NCI-H2107 treated with DMSO at 0.1 percent for 48 hours (cell line): ENCODE measurements around the gene MAN1A2.

Experiments
- DNase-seq: peaks from one replicate; lab custom pipeline; 2025; ENCODE audit not compliant: unreplicated experiment; lab: John Stamatoyannopoulos, UW

The MAN1A2 gene

GRCh38 chr1:117359561-117360289 lies 7.5 kb upstream of the MAN1A2 start:
- DNase-seq: no peak

DNA sequence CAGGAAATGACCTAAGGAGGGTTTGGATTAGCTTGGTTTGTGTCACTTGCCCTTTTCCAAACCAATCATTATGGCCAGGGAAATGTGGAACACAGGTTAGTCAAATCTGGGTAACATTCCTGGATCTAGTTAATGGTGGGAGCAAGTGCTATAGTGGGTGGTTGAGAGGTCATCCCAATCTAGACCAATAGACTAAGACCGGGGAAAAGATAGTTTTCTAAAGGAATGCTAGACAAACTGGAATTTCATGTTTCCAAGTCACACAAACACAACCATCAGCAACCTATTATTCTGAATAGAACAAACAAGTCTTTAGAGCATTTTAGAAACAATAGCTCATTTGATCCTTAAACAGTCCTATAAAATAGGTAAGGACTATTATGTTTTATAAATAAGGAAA lies 4.3 kb upstream of the MAN1A2 start:
- DNase-seq: no peak

DNA sequence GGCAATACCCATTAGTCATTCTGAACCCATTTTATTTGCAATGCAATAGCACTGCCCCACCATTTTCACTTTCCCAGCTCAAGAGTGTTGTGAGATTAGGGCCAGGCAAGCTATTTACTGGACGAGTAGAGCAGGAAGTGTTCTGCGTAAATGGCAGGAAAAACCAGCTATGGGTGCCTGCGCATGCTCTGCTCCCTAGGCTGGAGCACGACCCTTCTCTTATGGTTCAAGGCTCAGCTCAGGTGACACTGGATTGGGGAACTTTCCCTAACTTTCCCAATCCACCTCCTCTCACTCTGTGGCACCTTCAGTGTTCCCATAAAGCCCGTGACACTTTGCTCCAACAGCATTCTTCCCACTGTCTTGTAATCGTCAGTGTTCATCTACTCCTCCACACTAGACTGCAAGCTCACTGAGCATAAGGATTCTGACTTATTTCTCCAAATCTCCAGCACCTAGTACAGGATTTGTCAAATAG lies 3.6 kb upstream of the MAN1A2 start:
- DNase-seq: no peak

- no peak for DNase-seq
These were observed 3.0 kb upstream of the MAN1A2 start for GRCh38 chr1:117364240-117364639.

- peak; percentile 33 for DNase-seq
These were observed 1.7 kb upstream of the MAN1A2 start for GRCh38 chr1:117365350-117366176.

- peak; percentile 63 for DNase-seq
These were observed 838 bp upstream of the MAN1A2 start for GRCh38 chr1:117366177-117367045.

- peak; percentile 60 for DNase-seq
These were observed 1.2 kb downstream of the MAN1A2 start for GRCh38 chr1:117368116-117369108.

- DNase-seq: no peak
These were observed 2.8 kb downstream of the MAN1A2 start for GRCh38 chr1:117370071-117370470.

GRCh38 chr1:117370509-117370908 lies 3.3 kb downstream of the MAN1A2 start:
- no peak for DNase-seq

DNA sequence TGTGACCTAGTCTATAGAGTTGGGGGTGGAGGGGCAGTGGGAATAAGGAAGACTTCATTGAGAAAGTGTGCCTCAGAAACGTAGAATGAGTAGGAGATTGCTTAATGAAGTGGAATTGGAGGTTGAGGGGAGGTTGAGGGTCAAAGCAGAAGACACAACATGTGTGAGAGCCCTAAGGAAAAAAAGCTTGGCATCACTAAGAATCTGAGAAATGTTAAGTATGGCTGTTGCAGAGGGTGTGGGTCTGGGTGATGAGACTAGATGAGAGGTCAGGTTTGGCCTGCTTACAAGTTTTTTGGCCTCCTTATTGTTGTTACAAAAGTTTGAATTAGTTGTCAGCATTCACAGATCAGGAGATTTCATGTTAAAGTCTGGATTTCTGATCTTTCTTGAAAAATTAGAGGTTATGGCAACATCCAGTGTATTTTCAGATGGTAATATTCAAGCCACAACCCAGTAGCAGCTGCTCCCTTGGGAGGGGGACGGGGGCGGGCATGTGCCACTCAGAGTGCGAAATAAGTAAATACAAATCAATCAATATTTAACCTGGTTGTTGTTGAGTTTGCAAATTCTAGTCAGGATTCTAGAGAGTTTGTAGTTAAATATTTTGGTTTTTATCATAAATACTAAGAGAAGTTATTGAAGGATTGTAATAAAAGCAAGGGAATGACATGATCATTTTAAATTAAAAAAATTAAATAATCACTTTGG lies 4.3 kb downstream of the MAN1A2 start:
- DNase-seq: no peak

DNA sequence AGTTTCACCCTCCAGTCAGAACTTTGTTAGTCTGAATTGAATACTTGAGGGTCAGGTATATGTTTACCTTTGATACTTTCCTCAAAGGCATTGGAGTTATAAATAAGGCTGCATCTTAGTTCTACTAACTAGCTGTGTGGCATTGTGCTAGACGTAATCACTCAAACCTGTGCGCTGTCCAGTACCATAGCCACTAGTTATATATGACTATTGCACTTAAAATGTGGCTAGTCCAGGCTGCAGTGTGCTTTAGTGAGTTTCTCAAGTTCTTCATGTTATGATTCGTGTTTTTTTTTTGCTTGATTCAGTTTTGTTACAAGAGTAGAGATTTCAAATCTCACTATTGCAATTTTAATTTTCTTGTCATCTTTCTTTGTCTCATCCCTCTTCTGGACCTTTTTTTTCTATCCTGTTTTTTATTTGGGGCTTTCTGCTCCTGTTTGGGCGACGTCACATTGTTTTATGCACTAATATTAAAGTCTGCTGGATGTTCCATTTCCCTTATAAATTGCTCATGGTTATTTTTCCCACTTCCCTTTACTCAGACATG lies 5.7 kb downstream of the MAN1A2 start:
- DNase-seq: no peak

GRCh38 chr1:117373932-117374331 lies 6.7 kb downstream of the MAN1A2 start:
- DNase-seq: no peak

- DNase-seq: no peak
These were observed 8.1 kb downstream of the MAN1A2 start for GRCh38 chr1:117375327-117375726.

DNA sequence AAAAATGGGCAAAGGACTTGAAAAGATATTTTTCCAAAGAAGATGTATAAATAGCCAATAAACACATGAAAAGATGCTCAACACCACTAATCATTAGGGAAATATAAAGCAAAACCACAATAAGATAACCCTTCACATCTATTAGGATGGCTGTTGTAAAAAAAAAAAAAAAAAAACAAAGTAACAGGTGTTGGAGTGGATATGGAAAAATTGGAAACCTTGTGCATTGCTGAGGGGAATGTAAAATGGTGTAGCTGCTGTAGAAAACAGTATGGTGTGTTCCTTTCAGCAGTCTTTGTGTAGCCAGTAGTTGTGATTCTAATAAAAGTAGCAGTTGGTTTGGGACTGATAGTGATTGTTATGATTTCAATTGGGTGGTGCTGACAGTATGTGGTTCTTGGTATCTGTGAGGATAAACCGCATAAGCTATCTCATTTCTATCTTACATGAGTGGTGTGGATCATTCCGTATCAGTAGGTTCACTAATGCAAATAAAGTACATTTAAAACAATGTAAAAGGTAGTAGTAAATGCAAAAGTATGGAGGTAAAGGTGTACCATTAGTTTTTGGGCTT lies 19.9 kb downstream of the MAN1A2 start:
- DNase-seq: no peak

DNA sequence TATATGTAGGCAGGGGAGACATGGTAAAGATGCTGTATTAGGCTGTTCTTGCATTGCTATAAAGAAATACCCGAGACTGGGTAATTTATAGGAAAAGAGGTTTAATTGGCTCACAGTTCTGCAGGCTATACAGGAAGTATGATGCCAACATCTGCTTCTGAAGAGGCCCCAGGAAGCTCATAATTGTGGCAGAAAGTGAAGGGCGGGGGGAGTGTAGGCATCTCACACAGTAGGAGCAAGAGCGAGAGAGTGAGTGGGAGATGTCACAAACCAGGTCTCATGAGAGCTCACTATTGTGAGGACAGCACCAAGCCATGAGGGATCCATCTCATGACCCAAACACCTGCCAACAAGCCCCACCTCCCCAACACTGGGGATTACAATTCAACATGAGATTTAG lies 21.1 kb downstream of the MAN1A2 start:
- DNase-seq: no peak

DNA sequence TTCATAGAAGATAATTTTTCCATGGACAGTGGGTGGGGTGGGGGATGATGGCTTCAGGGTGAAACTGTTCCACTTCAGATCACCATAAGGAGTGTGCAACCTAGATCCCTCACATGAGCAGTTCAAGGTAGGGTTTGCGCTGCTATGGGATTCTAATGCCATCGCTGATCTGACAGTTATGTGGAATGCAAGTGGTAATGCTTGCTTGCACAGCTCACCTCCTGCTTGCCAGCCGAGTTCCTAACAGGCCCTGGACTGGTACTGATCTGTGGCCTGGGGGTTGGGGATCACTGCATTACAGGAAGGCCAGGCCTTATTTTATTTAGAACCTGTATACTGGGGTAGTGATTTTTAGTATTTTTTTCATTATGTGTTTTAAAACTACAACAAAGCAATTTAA lies 22.0 kb downstream of the MAN1A2 start:
- no peak for DNase-seq

- no peak for DNase-seq
These were observed 22.5 kb downstream of the MAN1A2 start for GRCh38 chr1:117389779-117390178.

- DNase-seq: no peak
These were observed 25.5 kb downstream of the MAN1A2 start for GRCh38 chr1:117392771-117393170.

GRCh38 chr1:117396074-117396473 lies 28.8 kb downstream of the MAN1A2 start:
- no peak for DNase-seq
